Measurements from ENCODE around the gene TRDMT1.

DNA sequence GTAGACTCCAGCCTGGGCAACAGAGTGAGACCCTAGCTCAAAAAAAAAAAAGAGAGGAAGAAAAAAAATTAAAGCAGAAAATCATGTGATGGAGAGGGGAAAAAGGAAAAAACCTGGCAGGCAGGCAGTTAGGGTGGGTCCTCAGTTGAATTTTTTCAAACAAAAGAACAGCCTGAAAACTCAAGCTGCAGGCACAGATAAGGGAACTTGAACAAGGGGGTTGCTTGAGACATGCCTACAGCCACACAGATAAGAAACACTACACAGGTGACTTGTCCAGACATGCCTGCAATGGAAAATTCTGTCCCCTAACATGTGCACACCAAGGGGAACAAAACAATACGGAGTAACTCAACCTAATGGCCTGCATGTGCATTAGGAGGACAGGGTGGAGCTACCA is 45.7 kb upstream of the TRDMT1 start:
- TF ChIP-seq, protein P1, sequence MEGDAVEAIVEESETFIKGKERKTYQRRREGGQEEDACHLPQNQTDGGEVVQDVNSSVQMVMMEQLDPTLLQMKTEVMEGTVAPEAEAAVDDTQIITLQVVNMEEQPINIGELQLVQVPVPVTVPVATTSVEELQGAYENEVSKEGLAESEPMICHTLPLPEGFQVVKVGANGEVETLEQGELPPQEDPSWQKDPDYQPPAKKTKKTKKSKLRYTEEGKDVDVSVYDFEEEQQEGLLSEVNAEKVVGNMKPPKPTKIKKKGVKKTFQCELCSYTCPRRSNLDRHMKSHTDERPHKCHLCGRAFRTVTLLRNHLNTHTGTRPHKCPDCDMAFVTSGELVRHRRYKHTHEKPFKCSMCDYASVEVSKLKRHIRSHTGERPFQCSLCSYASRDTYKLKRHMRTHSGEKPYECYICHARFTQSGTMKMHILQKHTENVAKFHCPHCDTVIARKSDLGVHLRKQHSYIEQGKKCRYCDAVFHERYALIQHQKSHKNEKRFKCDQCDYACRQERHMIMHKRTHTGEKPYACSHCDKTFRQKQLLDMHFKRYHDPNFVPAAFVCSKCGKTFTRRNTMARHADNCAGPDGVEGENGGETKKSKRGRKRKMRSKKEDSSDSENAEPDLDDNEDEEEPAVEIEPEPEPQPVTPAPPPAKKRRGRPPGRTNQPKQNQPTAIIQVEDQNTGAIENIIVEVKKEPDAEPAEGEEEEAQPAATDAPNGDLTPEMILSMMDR (IDR thresholded peaks at IDR 0.05), result no peak
- TF ChIP-seq EZH2 (IDR thresholded peaks at IDR 0.05; ENCODE audit: borderline replicate concordance, insufficient read depth, low read depth, low read length, poor library complexity, severe bottlenecking), result no peak

Measured in B cell (primary cell).